ENCODE measurements around the gene DENND2A.
"Not testable (repeated sequence)": the region's sequence is repeated elsewhere in the genome, so short reads cannot be mapped to it uniquely, and the experiment has no call there.

The DENND2A gene

GRCh38 chr7:140540136-140540777 lies 100.4 kb downstream of the DENND2A start:
- no peak for DNase-seq

GRCh38 chr7:140539461-140539860 lies 101.2 kb downstream of the DENND2A start:
- no peak for DNase-seq

GRCh38 chr7:140537750-140538482 lies 102.7 kb downstream of the DENND2A start:
- DNase-seq = no peak

GRCh38 chr7:140534743-140535142 lies 105.9 kb downstream of the DENND2A start:
- peak; percentile 30 for DNase-seq

GRCh38 chr7:140533394-140533872 lies 107.2 kb downstream of the DENND2A start:
- no peak for DNase-seq

- not testable (repeated sequence) for DNase-seq
These were observed 111.2 kb downstream of the DENND2A start for GRCh38 chr7:140529428-140529827.

GRCh38 chr7:140526787-140527664 lies 113.6 kb downstream of the DENND2A start:
- no peak for DNase-seq

GRCh38 chr7:140526214-140526613 lies 114.4 kb downstream of the DENND2A start:
- DNase-seq = no peak

- DNase-seq = peak; percentile 67
These were observed 114.9 kb downstream of the DENND2A start for GRCh38 chr7:140525743-140526142.

- no peak for DNase-seq
These were observed 119.2 kb downstream of the DENND2A start for GRCh38 chr7:140521421-140521820.

- no peak for DNase-seq
These were observed 121.6 kb downstream of the DENND2A start for GRCh38 chr7:140519007-140519399.

- DNase-seq = no peak
These were observed 122.1 kb downstream of the DENND2A start for GRCh38 chr7:140518370-140519006.

- DNase-seq = peak; percentile 89
These were observed 122.9 kb downstream of the DENND2A start for GRCh38 chr7:140517546-140518369.

- no peak for DNase-seq
These were observed 128.2 kb downstream of the DENND2A start for GRCh38 chr7:140512317-140513000.

GRCh38 chr7:140509789-140510188 lies 130.8 kb downstream of the DENND2A start:
- DNase-seq = no peak

GRCh38 chr7:140507556-140507955 lies 133.1 kb downstream of the DENND2A start:
- not testable (repeated sequence) for DNase-seq

- peak; percentile 64 for DNase-seq
These were observed 133.7 kb downstream of the DENND2A start for GRCh38 chr7:140506788-140507464.

GRCh38 chr7:140501966-140502365 lies 138.6 kb downstream of the DENND2A start:
- no peak for DNase-seq

- DNase-seq = not testable (repeated sequence)
These were observed 142.8 kb downstream of the DENND2A start for GRCh38 chr7:140497807-140498206.

- DNase-seq = no peak
These were observed 143.3 kb downstream of the DENND2A start for GRCh38 chr7:140497241-140497769.

Measured in fibroblast of skin of right quadriceps (primary cell).